ENCODE results near the gene DTWD1.
A peak's percentile ranks its signal among the peaks of the same experiment; 100 is the strongest.
"Not testable (repeated sequence)": the region's sequence is repeated elsewhere in the genome, so short reads cannot be mapped to it uniquely, and the experiment has no call there.

The DTWD1 gene, protein sequence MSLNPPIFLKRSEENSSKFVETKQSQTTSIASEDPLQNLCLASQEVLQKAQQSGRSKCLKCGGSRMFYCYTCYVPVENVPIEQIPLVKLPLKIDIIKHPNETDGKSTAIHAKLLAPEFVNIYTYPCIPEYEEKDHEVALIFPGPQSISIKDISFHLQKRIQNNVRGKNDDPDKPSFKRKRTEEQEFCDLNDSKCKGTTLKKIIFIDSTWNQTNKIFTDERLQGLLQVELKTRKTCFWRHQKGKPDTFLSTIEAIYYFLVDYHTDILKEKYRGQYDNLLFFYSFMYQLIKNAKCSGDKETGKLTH
- 22.8 to 24.5 reads per million in 2 experiments for total RNA-seq

DNA sequence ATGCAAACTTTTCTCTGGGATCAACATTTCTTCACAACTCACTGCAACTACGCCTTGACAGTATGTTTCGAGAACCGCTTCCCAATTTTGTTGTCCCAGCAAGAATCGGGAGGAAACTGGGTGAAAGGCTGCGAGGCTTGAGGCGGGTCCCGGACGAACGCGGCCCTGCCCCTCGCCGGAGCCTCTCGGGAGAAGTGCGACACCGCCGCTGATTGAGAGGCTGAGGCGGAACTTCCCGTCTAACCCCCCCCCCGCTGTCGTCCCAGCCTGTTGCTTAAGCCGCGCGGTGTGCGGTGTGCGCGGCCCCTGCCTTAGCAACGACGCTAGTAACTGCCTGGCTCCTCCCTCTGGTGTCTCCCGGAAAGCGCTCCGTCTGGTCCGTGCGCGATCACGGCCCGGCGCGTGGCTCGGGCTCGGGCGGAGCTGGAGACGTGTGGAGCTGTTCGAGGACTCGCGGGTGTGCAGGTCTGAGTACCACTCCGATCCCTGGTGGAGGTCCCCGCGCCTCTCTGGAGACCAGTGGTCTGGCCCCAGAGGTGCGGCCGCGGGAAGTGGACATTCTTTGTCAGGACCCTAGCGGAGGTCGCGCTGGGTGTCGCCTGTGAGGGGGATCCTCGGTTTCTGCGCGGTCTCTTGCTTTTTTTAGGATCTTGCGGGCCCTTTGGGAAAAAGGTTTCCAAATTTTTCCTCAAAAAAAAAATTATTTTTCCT is at the start of gene DTWD1, which contains the start of gene FAM227B:
TSS of gene DTWD1 (plus strand) at position 391 of the 711 bp plus-strand sequence. CDS start 4,120 bp downstream, outside the sequence.
TSS of gene FAM227B (minus strand) at position 161 of the 711 bp plus-strand sequence. CDS start 5,647 bp downstream, outside the sequence.
- peak; percentile 92 for DNase-seq (ENCODE audit: low read depth)

DNA sequence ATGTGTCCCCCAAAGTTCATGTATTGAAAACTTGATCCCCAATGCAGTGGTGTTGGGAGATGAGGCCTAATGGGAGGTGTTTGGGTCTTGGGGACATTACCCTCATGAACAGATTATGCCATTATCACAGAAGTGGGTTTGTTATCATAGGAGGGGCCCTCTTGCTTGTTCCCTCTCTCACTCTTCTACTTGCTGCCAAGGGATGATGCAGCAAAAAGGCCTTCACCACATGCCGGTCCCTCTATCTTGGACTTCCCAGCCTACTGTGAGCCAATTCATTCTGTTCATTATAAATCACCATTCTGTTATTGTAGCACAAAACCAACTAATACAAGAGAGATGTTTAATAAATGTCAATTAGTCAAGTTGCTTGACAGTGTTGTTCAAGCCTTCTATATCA is 47.4 kb upstream of the DTWD1 start:
- DNase-seq (ENCODE audit: low read depth): no peak

DNA sequence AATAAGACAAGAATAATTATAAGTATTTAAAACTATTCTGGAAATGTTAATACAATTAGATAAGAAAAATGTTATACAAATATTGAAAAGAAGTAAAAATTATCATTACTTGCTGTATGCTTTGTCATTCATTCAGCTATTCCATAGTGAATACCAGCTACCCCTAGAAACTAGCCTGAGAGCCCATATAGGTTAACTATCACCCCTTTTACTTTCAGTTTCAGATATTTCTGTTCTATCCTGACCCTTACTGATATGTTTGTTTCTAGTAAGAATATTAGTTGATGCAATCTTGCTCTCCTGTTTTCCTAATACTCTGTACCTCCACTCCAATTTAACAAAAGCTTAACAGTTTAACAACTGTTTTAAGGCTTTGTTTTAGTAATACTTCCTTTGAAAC is 31.8 kb upstream of the DTWD1 start:
- DNase-seq (ENCODE audit: low read depth): no peak

DNA sequence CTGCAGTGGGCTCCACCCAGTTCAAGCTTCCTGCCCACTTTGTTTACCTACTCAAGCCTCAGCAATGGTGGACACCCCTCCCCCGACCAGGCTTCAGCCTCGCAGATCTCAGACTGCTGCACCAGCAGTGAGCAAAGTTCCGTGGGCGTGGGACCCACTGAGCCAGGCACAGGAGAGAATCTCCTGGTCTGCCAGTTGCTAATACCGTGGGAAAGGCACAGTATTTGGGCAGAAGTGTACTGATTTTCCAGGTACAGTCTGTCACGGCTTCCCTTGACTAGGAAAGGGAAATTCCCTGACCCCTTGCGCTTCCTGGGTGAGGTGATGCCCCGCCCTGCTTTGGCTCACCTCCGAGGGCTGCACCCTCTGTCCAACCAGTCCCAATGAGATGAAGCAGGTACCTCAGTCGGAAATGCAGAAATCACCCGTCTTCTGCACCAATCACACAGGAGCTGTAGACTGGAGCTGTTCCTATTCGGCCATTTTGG is 28.0 kb upstream of the DTWD1 start:
- DNase-seq (ENCODE audit: low read depth): not testable (repeated sequence)

DNA sequence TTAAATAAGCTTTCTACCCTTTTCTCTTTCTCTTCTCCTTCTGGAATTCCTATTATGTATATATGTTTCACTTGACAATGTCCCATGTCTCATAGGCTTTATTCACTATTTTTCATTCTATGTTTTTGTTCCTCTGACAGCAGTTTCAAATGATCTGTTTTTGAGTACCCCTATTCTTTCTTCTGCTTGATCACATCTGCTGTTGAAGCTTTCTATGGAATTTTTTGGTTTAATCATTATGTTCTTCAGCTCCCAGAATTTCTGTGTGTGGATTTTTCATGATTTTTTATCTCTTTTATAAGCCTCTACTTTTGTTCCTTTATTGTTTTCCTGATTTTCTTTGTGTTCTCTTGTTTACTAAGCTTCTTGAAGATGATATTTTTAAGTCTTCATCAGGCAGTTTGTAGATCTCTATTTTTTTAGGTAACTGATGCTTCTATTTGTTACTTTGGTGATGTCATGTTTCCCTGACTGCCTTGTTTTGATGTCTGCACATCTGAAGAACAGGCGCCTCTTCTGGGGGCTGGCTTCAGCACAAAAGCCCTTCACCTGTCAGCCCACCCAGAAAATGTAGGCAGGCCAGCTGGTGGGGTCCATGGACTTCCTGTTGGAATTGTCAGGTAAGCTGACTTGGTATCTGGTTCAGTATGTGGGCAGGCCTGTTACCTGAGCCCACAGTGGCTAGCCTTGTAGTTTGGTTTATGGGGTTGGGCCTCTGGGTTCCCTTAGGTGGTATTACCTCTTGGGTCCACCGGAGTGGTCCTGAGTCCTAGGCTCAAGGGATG is 16.0 kb upstream of the DTWD1 start:
- no peak for DNase-seq (ENCODE audit: low read depth)

DNA sequence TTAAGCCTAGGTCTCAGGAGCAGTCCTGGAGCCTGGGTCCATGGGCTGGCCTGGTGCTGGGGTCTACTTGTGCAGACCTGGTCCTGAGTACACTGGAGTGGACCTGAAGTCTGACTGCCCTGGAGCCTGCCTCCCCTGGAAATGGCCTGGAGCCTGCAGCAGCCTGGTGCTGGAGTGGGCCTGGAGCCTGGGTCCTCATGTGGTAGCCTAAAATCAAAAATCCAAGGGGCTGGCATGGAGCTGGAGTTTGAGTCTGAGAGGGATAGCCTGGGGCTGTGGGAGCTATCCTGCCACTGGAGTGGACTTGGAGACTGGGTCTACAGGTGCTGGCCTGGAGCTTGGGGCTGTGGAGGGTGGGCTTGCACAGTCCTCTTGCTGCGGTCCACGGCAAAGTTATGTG is 15.3 kb upstream of the DTWD1 start:
- no peak for DNase-seq (ENCODE audit: low read depth)

DNA sequence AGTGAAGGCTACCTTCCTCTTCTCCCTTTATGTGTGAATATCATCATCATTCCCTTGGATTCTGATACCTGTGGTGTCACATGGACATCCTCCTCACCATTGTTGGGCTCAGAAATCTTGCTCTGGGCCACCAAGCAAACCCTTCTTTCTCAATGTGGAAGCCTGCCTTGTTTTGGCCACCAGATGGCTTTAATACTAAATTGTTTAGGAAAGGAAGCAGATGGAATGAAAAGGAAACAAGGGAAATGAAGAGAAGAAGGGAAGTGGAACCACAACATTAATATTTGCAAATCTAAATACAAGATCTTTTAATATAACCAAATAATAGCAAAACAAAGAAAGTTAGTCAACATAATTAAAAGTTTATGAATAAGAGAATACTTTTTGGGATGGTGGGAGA is 14.3 kb upstream of the DTWD1 start:
- no peak for DNase-seq (ENCODE audit: low read depth)

DNA sequence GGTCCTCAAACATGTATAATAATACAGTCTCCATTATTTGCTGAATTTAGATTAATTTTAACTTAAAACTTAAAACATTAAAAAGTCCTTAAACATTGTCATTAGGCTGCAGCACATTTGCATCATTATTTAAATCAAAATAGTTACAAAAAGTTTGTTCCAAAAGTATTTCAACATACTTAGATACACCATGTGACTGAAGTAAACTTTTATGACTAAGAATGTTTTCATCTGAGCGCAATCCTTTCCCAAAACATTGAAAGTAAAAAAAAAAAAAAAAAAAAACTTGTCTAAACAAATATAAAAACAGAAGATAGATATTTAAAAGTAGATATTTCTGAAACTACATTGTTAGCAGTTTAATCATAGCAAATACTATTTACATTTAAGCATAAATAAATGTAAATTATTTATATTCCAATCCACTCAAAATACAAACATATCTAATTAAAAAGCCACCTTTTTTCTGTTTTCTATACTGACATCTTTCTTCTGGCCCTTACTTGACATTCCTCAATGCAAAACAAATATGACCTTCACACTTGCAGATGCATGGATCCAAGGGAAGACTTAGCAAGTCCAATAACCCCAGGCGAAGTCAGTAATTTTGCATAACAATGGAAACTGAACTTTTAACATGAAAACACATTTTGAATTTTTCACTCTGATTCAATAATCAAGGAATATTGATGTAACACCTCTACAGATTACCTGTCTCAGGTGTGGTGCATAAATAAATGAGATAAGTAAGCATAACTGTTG is 10.5 kb upstream of the DTWD1 start:
- DNase-seq (ENCODE audit: low read depth): no peak

DNA sequence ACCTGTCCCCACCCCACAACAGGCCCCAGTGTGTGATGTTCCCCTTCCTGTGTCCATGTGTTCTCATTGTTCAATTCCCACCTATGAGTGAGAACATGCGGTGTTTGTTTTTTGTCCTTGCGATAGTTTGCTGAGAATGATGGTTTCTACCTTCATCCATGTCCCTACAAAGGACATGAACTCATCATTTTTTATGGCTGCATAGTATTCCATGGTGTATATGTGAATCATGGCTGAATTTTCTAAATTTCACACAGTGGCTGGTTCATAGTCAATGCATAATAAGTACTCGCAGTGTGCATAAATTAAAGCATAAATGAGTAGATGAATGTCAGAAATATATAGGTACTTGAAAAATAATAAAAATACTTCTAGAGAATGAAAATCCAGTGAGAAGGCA is 8.6 kb upstream of the DTWD1 start:
- DNase-seq (ENCODE audit: low read depth): not testable (repeated sequence)

DNA sequence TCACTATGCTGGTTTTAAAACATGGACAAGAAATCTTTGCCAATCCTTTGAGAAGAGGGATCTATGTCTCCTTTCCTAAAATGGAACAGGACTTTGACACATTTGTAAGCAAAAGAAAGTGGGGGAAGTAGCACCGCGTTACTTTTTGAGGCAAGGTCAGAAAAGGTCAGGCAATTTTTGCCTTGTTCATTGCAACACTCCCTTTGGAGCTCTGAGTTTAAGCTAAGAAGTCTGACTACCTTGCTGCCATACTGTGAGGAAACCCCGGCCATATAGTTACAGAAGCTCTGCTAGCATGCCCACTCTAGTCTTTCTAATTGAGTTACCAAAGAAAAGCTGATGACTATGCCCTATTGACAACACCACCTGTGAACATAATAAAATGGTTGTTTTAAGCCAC is 1.6 kb upstream of the DTWD1 start:
- DNase-seq (ENCODE audit: low read depth): no peak

DNA sequence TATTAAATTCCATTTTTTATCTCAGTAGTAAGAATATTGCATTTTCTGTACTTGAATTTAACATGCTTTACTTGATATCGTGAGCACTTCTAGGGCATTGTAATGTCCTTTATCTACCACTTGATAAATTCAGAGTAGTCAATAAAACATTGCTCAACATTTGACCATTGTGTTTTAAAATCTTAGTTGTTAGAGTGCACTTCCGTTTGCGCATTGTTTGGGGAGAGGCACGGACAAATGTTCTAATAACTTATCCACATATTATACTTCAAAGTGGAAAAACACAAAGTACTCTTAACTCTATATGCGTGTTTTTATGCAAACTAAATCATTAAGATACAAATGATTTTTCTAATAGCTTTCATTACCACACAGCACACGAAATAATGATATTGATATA is 649 bp upstream of the DTWD1 start:
- DNase-seq (ENCODE audit: low read depth): no peak

DNA sequence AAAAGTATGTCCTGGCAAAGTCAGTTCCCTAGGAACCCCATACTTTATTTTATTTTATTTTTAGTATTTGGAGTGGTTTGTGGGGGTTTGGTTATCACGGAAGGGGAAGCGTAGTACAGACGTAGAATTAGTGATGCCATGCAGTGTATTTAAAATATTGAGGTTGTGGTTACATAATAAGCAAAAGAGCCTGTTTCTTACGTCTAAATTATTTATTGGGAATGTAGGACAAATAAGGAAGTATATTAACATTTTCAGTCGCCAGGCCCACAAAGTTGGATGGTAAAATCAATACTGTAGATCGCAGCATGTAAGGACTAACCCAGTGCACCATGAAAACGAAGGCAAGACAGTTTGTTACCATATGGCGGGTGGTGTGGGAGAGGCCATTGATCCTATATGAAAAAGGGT is 558 bp downstream of the DTWD1 start:
- no peak for DNase-seq (ENCODE audit: low read depth)

DNA sequence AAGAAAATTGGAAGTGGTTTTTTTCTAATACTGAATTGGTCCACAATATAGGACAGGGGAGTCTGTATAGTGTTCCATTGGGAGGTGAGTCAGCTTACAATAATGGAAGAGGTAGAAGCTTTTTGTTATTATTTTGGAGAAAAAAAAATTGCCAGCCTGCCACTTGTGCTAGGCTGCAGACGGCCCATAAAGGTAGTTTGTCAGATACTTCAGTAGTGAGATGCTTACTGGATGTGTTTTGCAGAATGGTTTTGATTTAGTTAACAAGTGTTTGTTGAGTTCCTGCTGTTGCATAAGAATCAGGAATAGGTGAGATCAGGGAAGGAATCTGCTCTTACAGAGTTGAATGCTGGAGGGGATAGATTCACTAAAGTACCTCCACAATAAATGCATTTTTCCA is 1.0 kb downstream of the DTWD1 start:
- no peak for DNase-seq (ENCODE audit: low read depth)

DNA sequence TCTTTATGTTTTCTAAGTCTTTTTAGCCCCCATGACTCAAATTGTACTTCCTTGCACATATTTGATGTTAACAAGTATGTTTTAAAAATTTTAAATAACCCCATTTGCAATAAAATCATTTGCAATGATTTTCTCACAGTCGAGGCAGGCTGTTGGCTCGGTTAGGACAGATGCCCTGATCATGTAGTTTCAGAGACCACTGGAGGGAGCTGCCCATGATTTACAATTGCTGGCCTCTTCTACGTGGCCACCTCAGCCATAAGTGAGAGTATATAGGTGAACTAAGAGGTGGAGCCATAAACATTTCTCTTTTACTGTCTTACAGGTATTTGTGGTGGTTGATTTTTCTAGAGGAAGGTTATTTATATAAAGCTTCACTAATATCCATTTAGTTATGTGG is 1.7 kb downstream of the DTWD1 start:
- no peak for DNase-seq (ENCODE audit: low read depth)

DNA sequence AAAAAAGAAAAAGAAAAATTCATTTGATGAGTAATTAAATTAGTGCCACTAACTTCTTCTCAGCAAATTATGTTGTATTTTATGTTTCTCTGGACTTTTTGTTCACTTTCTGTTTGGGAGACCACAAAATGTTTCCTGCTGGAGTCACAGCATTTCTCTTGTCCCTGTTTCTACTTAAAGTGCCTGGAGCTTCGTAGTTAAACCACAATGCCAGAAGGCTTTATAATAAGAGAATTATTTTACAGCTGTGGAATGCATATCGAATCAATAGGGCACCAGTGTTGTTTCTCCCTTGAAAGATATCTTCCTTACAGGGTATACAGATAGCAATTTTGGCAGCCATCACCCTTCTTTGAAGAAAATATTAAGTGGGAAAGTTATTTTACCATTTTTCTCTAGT is 3.2 kb downstream of the DTWD1 start:
- no peak for DNase-seq (ENCODE audit: low read depth)

DNA sequence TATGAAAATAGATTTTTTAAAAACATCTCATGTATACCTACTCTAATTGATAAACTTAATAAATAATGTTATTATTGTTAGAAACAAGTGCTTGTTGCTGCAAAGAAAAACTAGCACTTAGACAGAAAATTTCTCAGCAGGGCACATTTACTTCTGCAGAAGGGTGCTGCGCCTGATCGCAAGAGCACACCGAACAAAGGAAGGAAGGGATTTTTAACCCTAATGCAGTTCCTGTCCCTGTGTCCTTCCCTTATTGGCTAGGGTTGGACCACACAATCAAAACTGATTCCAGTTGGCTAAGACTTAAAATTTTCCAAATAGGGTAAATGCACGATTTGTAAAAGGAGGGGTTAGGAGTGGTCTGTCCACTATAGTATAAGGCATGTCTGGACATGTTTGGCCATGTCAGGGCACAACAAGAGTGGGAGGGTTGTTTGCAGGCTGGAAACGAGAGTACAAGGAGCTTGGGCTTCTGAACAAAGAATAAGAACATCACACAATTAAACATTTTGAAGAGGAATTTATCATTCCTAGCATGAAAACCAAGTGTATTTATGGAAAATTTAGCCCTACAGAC is 4.7 kb downstream of the DTWD1 start:
- no peak for DNase-seq (ENCODE audit: low read depth)

DNA sequence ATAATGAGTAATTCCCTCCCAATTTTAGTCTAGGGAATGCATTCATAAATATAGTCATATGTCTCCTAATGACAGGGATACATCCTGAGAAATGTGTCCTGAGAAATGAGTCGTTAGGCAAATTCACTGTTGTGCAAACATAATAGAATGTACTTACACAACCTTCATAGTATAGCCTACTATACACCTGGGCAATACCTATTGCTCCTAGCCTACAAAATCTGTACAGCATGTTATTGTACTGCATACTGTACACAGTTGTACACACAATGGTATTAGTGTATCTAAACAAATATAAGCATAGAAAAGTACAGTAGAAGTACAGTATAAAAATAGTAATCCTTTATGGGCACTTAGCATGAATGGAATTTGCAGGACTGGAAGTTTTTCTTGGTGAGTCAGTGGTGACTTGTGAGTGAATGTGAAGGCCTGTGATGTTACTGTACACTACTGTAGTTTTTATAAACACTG is 6.6 kb downstream of the DTWD1 start:
- DNase-seq (ENCODE audit: low read depth): no peak

DNA sequence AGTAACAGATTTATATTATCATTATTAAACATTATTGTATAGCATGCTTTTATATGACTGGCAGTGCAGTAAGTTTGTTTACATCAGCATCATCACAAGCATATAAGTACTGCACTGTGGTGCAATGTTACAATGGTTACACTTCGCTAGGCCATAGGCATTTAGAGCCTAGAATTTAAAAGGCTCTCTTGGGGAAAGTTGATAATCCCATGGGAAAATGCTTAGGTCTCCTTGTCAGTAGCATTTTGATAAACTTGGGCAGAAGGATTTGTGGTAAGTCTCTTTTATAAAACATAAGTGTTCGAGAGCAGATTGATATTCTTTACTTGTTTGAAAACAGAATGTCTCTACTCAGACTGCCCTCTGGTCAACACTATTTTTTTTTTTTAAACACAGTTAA is 7.5 kb downstream of the DTWD1 start:
- no peak for DNase-seq (ENCODE audit: low read depth)

DNA sequence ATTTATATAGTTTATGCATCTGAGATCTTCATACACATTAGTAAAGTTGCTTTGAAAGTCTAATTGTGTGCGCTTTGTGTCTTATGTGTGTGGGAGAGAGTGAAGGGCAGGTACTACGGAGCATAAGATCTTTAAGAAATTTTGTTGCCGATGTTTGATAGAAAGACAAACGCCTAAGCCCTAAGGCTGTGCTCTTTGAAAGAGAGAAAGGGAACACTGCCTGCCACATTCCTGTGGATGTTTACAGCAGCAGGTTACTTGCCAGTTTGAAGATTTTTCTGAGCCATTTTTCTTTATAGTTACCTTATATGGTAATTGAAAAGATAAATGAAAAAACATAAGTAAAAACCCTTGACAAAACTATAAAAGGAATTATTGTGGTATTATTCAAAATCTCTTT is 17.0 kb downstream of the DTWD1 start:
- no peak for DNase-seq (ENCODE audit: low read depth)

DNA sequence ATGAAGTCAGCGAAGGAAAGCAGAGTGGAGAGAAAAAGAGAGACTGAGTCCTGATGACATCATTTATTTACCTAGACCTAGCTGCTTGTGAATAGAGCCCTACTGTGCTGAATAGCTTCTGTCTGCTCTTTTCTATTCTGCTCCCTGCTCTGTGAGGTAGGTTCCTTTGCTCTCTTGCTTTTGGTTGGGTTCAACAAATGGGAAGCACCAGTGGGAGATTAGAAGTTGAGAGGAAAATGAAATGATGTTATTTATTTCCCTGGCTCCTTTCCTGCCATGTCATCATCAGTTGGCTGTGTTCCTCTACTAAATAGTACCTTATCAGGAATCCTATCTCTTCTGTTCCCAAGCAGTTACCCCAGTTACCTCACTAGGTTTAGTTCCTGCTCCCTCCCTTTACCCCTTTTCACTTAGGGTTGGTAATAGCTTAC is 23.5 kb downstream of the DTWD1 start:
- no peak for DNase-seq (ENCODE audit: low read depth)

DNA sequence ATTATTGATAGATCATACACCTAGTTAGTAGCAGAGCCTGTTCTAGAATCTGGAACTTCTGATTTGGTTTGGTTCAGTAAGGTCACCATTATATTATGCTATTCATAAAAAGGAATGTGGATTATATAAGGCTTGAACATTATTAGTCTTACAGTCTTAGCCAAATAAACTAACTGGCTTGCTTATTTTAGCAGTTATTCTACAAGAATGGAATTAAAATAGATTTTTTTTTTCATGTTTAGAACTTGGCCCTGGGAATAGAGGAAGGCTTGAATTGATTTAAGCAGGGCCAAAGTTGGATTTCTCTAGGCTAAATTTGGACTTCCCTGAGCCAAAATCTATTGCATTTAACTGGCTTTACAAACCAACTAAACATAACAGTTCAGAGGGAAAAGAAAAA is 24.4 kb downstream of the DTWD1 start:
- no peak for DNase-seq (ENCODE audit: low read depth)
